MM.1S (cell line): ENCODE measurements around the gene CCDC88C.

Source experiments
- DNase-seq: peaks from one replicate; pipeline ENCODE4 v3.0.0-alpha.2; 2015
- H2AFZ ChIP-seq: fragments of 300-600 bp; sonication (generic); 2 replicates; pipeline ENCODE4 v1.6.0; 2016; ENCODE audit warnings: antibody characterized with exemption, low read length
- H3F3A ChIP-seq: fragments of 300-600 bp; sonication (generic); 2 replicates; pipeline ENCODE4 v1.6.1; 2016; ENCODE audit warnings: mild to moderate bottlenecking, antibody characterized with exemption, low read length, moderate library complexity, mixed read lengths; ENCODE audit not compliant: insufficient read depth
- H3K27ac ChIP-seq: fragments of 300-600 bp; sonication (generic); 2 replicates; pipeline ENCODE4 v1.5.1; 2016; ENCODE audit warnings: mild to moderate bottlenecking, low read length
- H3K27me3 ChIP-seq: fragments of 300-600 bp; sonication (generic); replicated peaks from 2 replicates; pipeline ENCODE4 v1.6.0; 2016; ENCODE audit warnings: low read length; ENCODE audit not compliant: insufficient read depth
- H3K36me3 ChIP-seq: fragments of 300-600 bp; sonication (generic); replicated peaks from 2 replicates; pipeline ENCODE4 v1.6.1; 2016; ENCODE audit warnings: mild to moderate bottlenecking, low read length, mixed read lengths; ENCODE audit not compliant: insufficient read depth
- H3K4me1 ChIP-seq: fragments of 300-600 bp; sonication (generic); 2 replicates; pipeline ENCODE4 v1.6.1; 2016; ENCODE audit warnings: low read length, mixed read lengths
- H3K4me2 ChIP-seq: fragments of 300-600 bp; sonication (generic); 2 replicates; pipeline ENCODE4 v1.6.0; 2016; ENCODE audit warnings: low read depth, low read length
- H3K4me3 ChIP-seq: fragments of 300-600 bp; sonication (generic); 2 replicates; pipeline ENCODE4 v1.5.1; 2016; ENCODE audit warnings: low read length, mixed read lengths
- H3K79me2 ChIP-seq: fragments of 300-600 bp; sonication (generic); 2 replicates; pipeline ENCODE4 v1.6.1; 2016; ENCODE audit warnings: mixed run types, low read length, mixed read lengths
- H3K9ac ChIP-seq: fragments of 300-600 bp; sonication (generic); 2 replicates; pipeline ENCODE4 v1.6.1; 2016; ENCODE audit warnings: low read length, mixed read lengths
- H3K9me2 ChIP-seq: fragments of 300-600 bp; sonication (generic); replicated peaks from 2 replicates; pipeline ENCODE4 v1.6.1; 2016; ENCODE audit warnings: mild to moderate bottlenecking, low read length, mixed read lengths; ENCODE audit not compliant: insufficient read depth
- H3K9me3 ChIP-seq: fragments of 300-600 bp; sonication (generic); replicated peaks from 2 replicates; pipeline ENCODE4 v1.6.1; 2016; ENCODE audit warnings: mild to moderate bottlenecking, low read length, mixed read lengths; ENCODE audit not compliant: insufficient read depth
- H4K20me1 ChIP-seq: fragments of 300-600 bp; sonication (generic); 2 replicates; pipeline ENCODE4 v1.6.1; 2016; ENCODE audit warnings: mild to moderate bottlenecking, low read length, moderate library complexity, mixed read lengths; ENCODE audit not compliant: insufficient read depth
- CTCF ChIP-seq: fragments of 300-600 bp; sonication (generic); IDR thresholded peaks from 2 replicates; pipeline ENCODE4 v1.5.1; 2016; ENCODE audit warnings: antibody characterized with exemption, low read length, mixed read lengths
- EZH2 ChIP-seq: fragments of 300-600 bp; sonication (generic); optimal IDR thresholded peaks from 2 replicates; pipeline ENCODE3; 2017; ENCODE audit warnings: low read depth, mild to moderate bottlenecking, antibody characterized with exemption, low read length, mixed read lengths
- EZH2phosphoT487 ChIP-seq: fragments of 300-600 bp; sonication (generic); IDR thresholded peaks from 2 replicates; pipeline ENCODE4 v1.6.1; 2018; ENCODE audit warnings: antibody characterized with exemption, low read length

Gene CCDC88C

GRCh38 chr14:91399868-91400640 is 17.6 kb downstream of the CCDC88C start:
- Histone ChIP-seq H3K9me3 (no peaks in the 10 kb centered on the region), H3K4me1 (peaks cover 45% of the 10 kb centered on the region), H3K27me3 (no peaks in the 10 kb centered on the region), H3F3A (peaks cover 53% of the 10 kb centered on the region), H3K4me3 (peak overlapping the region; percentile 65), H3K9ac (peak overlapping the region; percentile 55), H3K36me3 (no peaks in the 10 kb centered on the region), H4K20me1 (peaks cover 8% of the 10 kb centered on the region), H3K9me2 (no peaks in the 10 kb centered on the region), H3K79me2 (peaks cover 97% of the 10 kb centered on the region), H3K4me2 (peak overlapping the region; percentile 87), H2AFZ (no peak overlapping the region), H3K27ac (peak overlapping the region; percentile 94)
- peak; percentile 36 for DNase-seq
- no peak for TF ChIP-seq CTCF
- no peak for TF ChIP-seq EZH2
- TF ChIP-seq EZH2phosphoT487: no peak

GRCh38 chr14:91398707-91399106 is 18.9 kb downstream of the CCDC88C start:
- no peaks in the 10 kb centered on the region for H3K27me3 ChIP-seq
- peak overlapping the region; percentile 90 for H3K4me2 ChIP-seq
- H2AFZ ChIP-seq: no peak overlapping the region
- no peaks in the 10 kb centered on the region for H3K36me3 ChIP-seq
- H3K79me2 ChIP-seq: peaks cover 98% of the 10 kb centered on the region
- peaks cover 55% of the 10 kb centered on the region for H3K4me1 ChIP-seq
- H3K27ac ChIP-seq: peak overlapping the region; percentile 94
- TF ChIP-seq EZH2: no peak
- no peak for TF ChIP-seq CTCF
- TF ChIP-seq EZH2phosphoT487: no peak
- H3K4me3 ChIP-seq: no peak overlapping the region
- no peaks in the 10 kb centered on the region for H3K9me2 ChIP-seq
- H3K9me3 ChIP-seq: no peaks in the 10 kb centered on the region
- H4K20me1 ChIP-seq: peaks cover 4% of the 10 kb centered on the region; the same call in 1 of the 2 replicates
- peak; percentile 18 for DNase-seq
- peaks cover 66% of the 10 kb centered on the region for H3F3A ChIP-seq
- H3K9ac ChIP-seq: peak overlapping the region; percentile 45; the same call in 1 of the 2 replicates

GRCh38 chr14:91397965-91398591 is 19.5 kb downstream of the CCDC88C start:
- H3K9me2 ChIP-seq: no peaks in the 10 kb centered on the region
- no peak overlapping the region for H3K4me3 ChIP-seq
- peaks cover 67% of the 10 kb centered on the region for H3F3A ChIP-seq
- no peak for TF ChIP-seq CTCF
- no peak for TF ChIP-seq EZH2
- no peak for TF ChIP-seq EZH2phosphoT487
- H3K9me3 ChIP-seq: no peaks in the 10 kb centered on the region
- H3K4me1 ChIP-seq: peaks cover 55% of the 10 kb centered on the region
- DNase-seq: peak; percentile 26
- peak overlapping the region; percentile 73 for H3K9ac ChIP-seq
- H3K4me2 ChIP-seq: peak overlapping the region; percentile 90
- no peaks in the 10 kb centered on the region for H3K36me3 ChIP-seq
- no peak overlapping the region for H2AFZ ChIP-seq
- H3K79me2 ChIP-seq: peaks cover 98% of the 10 kb centered on the region
- no peaks in the 10 kb centered on the region for H3K27me3 ChIP-seq
- H4K20me1 ChIP-seq: peaks cover 4% of the 10 kb centered on the region; the same call in 1 of the 2 replicates
- peak overlapping the region; percentile 94 for H3K27ac ChIP-seq
